GM12878 (cell line): ENCODE data around the gene ALAD. TPM values are rescaled to one million over a fixed set of nuclear protein-coding genes. Genes with fewer than 3 reads are reported as not detected.

ENCODE experiments used
- ATAC-seq: fragments of 200-7000 bp; cut with Tn5 transposase; 3 replicates; pipeline ENCODE4 v1.9.1; 2020; ENCODE audit warnings: mild to moderate bottlenecking, moderate library complexity
- BruUV-seq: library from RNA; stranded (reverse); fragments of 400-500 nt; replicated peaks from 2 replicates; lab custom pipeline; 2021; lab: Mats Ljungman, UMichigan
- CTCF ChIA-PET: fragments of 300-600 bp; sonication (Branson Sonifier 250); formaldehyde crosslinking; extraction: SDS; loops from one replicate; lab custom pipeline; 2021; ENCODE audit warnings: inconsistent platforms; lab: Yijun Ruan, JAX
- POLR2A ChIA-PET: fragments of 350-600 bp; formaldehyde crosslinking; extraction: SDS; loops from one replicate; lab custom pipeline; 2021; ENCODE audit warnings: inconsistent platforms; lab: Charles Lee
- RAD21 ChIA-PET: fragments of 300-600 bp; sonication (Branson Sonifier 250); formaldehyde crosslinking; loops from one replicate; lab custom pipeline; 2023; ENCODE audit warnings: antibody characterized with exemption; ENCODE audit not compliant: unreplicated experiment; lab: Charles Lee
- SMC1A ChIA-PET: fragments of 300-600 bp; sonication (Branson Sonifier 250); formaldehyde crosslinking; loops from one replicate; lab custom pipeline; 2023; ENCODE audit not compliant: unreplicated experiment, uncharacterized antibody; lab: Charles Lee
- DNase-seq: peaks from one replicate; pipeline ENCODE4 v3.0.0-alpha.2; 2011; ENCODE audit warnings: low read depth, low spot score
- FAIRE-seq: peaks from 3 replicates; lab custom pipeline; 2011; peaks lifted over from hg19 to GRCh38; lab: Jason Lieb, UNC
- H2AFZ ChIP-seq: 2 replicates; pipeline ENCODE4 v1.6.0; 2011; ENCODE audit warnings: low read depth, low read length, control low read depth; ENCODE audit not compliant: control insufficient read depth
- H3K27ac ChIP-seq: 2 replicates; pipeline ENCODE4 v1.5.1; 2011; ENCODE audit warnings: control low read depth; ENCODE audit not compliant: control insufficient read depth, insufficient read depth
- H3K27me3 ChIP-seq, 2 experiments: replicated peaks in 1 of 2; 2 replicates each; pipeline versions ENCODE4 v1.6.0 to v1.6.1; 2011; ENCODE audit warnings: low read length in 1 of 2; ENCODE audit not compliant: control insufficient read depth in 2 of 2, insufficient read depth in 2 of 2
- H3K36me3 ChIP-seq, 2 experiments: 2 replicates each; pipeline ENCODE4 v1.5.1; 2011; ENCODE audit warnings: low read length in 1 of 2; ENCODE audit not compliant: control insufficient read depth in 2 of 2, insufficient read depth in 2 of 2
- H3K4me1 ChIP-seq: 2 replicates; pipeline ENCODE4 v1.6.1; 2011; ENCODE audit warnings: mild to moderate bottlenecking, low read length, moderate library complexity, mixed read lengths; ENCODE audit not compliant: control insufficient read depth, insufficient read depth
- H3K4me2 ChIP-seq: 2 replicates; pipeline ENCODE4 v1.6.0; 2011; ENCODE audit warnings: control low read depth; ENCODE audit not compliant: control insufficient read depth, insufficient read depth
- H3K4me3 ChIP-seq: fragments of 200-600 bp; sonication (generic); 2 replicates; pipeline ENCODE4 v1.5.1; 2016
- H3K79me2 ChIP-seq: 2 replicates; pipeline ENCODE4 v1.6.0; 2011; ENCODE audit warnings: low read length; ENCODE audit not compliant: control insufficient read depth, insufficient read depth
- H3K9ac ChIP-seq: 2 replicates; pipeline ENCODE4 v1.8.0; 2011; ENCODE audit warnings: low read length, control low read depth, mixed read lengths; ENCODE audit not compliant: control insufficient read depth, insufficient read depth
- H3K9me3 ChIP-seq: replicated peaks from 3 replicates; pipeline ENCODE4 v1.5.1; 2011; ENCODE audit warnings: mild to moderate bottlenecking, low read length; ENCODE audit not compliant: control insufficient read depth, insufficient read depth
- H4K20me1 ChIP-seq: 2 replicates; pipeline ENCODE4 v1.6.0; 2011; ENCODE audit not compliant: control insufficient read depth, insufficient read depth
- BHLHE40 ChIP-seq, 2 experiments: fragments of 450-650 bp in 1 of 2; IDR thresholded peaks; 2 replicates each; pipeline ENCODE4 v1.6.1; 2011 to 2017; ENCODE audit warnings: low read depth in 2 of 2, borderline replicate concordance in 1 of 2, improper control_type of control experiment in 1 of 2, low read length in 1 of 2, mild to moderate bottlenecking in 1 of 2
- CREM ChIP-seq: IDR thresholded peaks from 2 replicates; pipeline ENCODE4 v1.6.1; 2014; ENCODE audit warnings: antibody characterized with exemption, low read depth
- DPF2 ChIP-seq: fragments of 450-650 bp; IDR thresholded peaks from 2 replicates; pipeline ENCODE4 v1.6.1; 2017; ENCODE audit warnings: mild to moderate bottlenecking
- EP300 ChIP-seq, 2 experiments: fragments of 150-350 bp in 1 of 2; IDR thresholded peaks; 2 replicates each; pipeline ENCODE4 v1.6.1; 2011 to 2012; ENCODE audit warnings: low read depth in 2 of 2, low read length in 2 of 2, borderline replicate concordance in 1 of 2, improper control_type of control experiment in 1 of 2, inconsistent platforms in 1 of 2; ENCODE audit not compliant: control insufficient read depth in 1 of 2
- HDAC6 ChIP-seq: fragments of 200-600 bp; sonication (generic); IDR thresholded peaks from one replicate; pipeline ENCODE4 v1.8.0; 2017; ENCODE audit warnings: antibody characterized with exemption; ENCODE audit not compliant: unreplicated experiment
- IKZF1 ChIP-seq: fragments of 450-650 bp; conservative IDR thresholded peaks from 2 replicates; pipeline ENCODE4 v1.6.1; 2017; ENCODE audit warnings: antibody characterized with exemption, mild to moderate bottlenecking
- NBN ChIP-seq: fragments of 450-650 bp; IDR thresholded peaks from 2 replicates; pipeline ENCODE4 v1.6.1; 2016
- POLR2A ChIP-seq: IDR thresholded peaks from 2 replicates; pipeline ENCODE4 v1.6.1; 2011; ENCODE audit warnings: low read depth, mild to moderate bottlenecking, low read length
- POLR2AphosphoS2 ChIP-seq: IDR thresholded peaks from 2 replicates; pipeline ENCODE4 v1.6.1; 2011; ENCODE audit warnings: low read depth, mild to moderate bottlenecking, low read length, improper control_type of control experiment, moderate library complexity
- SIX5 ChIP-seq: IDR thresholded peaks from 2 replicates; pipeline ENCODE4 v1.6.1; 2011; ENCODE audit warnings: mild to moderate bottlenecking, low read depth, low read length, moderate library complexity; ENCODE audit not compliant: severe bottlenecking
- SMC3 ChIP-seq: IDR thresholded peaks from 2 replicates; pipeline ENCODE4 v1.6.1; 2011; ENCODE audit warnings: low read length, improper control_type of control experiment, borderline replicate concordance
- TAF1 ChIP-seq: IDR thresholded peaks from 2 replicates; pipeline ENCODE4 v1.6.1; 2011; ENCODE audit warnings: mild to moderate bottlenecking, low read depth, low read length, borderline replicate concordance
- YY1 ChIP-seq: IDR thresholded peaks from 2 replicates; pipeline ENCODE4 v1.6.1; 2011; ENCODE audit warnings: low read depth, mild to moderate bottlenecking, low read length
- ZNF217 ChIP-seq: fragments of 450-650 bp; IDR thresholded peaks from 2 replicates; pipeline ENCODE4 v1.6.1; 2017; ENCODE audit warnings: antibody characterized with exemption, mild to moderate bottlenecking
- WGBS: methylation state at CpG from one replicate; pipeline ENCODE4 v1.1.6; 2016; ENCODE audit warnings: low lambda C conversion rate; ENCODE audit not compliant: insufficient replicate concordance, insufficient coverage; ENCODE audit errors: missing lambda C conversion rate; 5-methylcytosine and 5-hydroxymethylcytosine counted together
- in situ Hi-C: fragments of 300-500 bp; cut with MboI; formaldehyde crosslinking; loops from 9 replicates; pipeline ENCODE4 v1.14.3; 2018; ENCODE audit warnings: mixed read lengths
- intact Hi-C: fragments of 100-400 bp; cut with micrococcal nuclease; formaldehyde crosslinking; loops from one replicate; pipeline ENCODE4 v1.14.2; 2022; ENCODE audit not compliant: unreplicated experiment
- polyA plus RNA-seq, 11 experiments: library from polyadenylated mRNA; depleted of rRNA in 4 of 11; unstranded in 6 of 11; stranded (reverse) in 5 of 11; fragments of >200 nt; fragmentation: Nextera tagmentation in 4 of 11; fragmentation: Illumina TruSeq in 1 of 11; extraction: Ambion mirVana in 4 of 11; extraction: Trizol in 1 of 11; gene quantifications; 1 replicate in 1 of 11; 2 replicates in 10 of 11; pipeline versions ENCODE4 v1.2.1 to v1.2.3, GENCODE V29; 2011 to 2016; ENCODE audit warnings: inconsistent platforms in 2 of 11, missing spikeins in 2 of 11, low read depth in 1 of 11
- total RNA-seq, 4 experiments: library from RNA; depleted of rRNA in 3 of 4; stranded (reverse); fragments of >200 nt in 3 of 4; fragmentation: Illumina TruSeq in 1 of 4; extraction: Trizol in 1 of 4; gene quantifications; 2 replicates each; pipeline versions ENCODE4 v1.2.1 to v1.2.3, GENCODE V29; 2013 to 2021
- TF ChIP-seq, protein P1 (sequence below): fragments of 450-650 bp; IDR thresholded peaks from 2 replicates; pipeline ENCODE4 v1.6.1; 2014; ENCODE audit warnings: mild to moderate bottlenecking
- TF ChIP-seq, protein P2 (sequence below): fragments of 450-650 bp; IDR thresholded peaks from 2 replicates; pipeline ENCODE4 v1.6.1; 2016; ENCODE audit warnings: mild to moderate bottlenecking
- TF ChIP-seq, protein P3 (sequence below): IDR thresholded peaks from 2 replicates; pipeline ENCODE4 v1.6.1; 2012; ENCODE audit warnings: low read depth, low read length, improper control_type of control experiment

ALAD gene
- total and polyA plus RNA-seq, 10 of the 15 experiments (the other 5 are each of a cell fraction or from before 2014, with no cell fraction given) = 2.4 to 21.6 (median 12.9) TPM

DNA sequence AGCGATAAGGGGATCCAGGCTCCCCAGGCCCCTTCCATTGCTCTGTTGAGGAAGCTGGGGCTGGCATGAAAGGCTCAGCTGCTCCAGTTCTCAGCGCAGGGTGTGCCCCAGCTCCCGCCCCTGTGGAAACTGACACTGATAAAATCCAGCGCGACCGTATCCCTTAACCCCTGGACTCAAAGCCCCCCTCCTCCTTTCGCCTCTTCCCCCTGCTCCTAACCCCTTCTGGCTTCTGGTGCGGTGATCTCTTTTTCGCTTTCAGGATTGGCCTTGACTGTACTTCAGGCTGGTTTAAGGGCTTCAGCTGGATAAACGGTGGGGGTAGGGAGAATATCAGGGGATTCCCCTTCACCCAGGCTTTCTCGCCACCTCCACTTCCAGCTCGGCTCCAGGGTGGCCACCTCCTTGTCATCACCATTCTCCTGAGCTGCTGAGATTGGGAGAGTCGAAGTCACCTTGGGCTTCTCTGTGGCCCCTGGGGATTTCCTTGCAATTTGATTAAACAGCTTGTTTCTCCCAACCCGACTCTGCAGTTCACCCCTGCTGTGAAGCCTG lies 50.9 kb downstream of the ALAD start (continued):
- TF ChIP-seq SMC3 (no peak), SIX5 (no peak)

DNA sequence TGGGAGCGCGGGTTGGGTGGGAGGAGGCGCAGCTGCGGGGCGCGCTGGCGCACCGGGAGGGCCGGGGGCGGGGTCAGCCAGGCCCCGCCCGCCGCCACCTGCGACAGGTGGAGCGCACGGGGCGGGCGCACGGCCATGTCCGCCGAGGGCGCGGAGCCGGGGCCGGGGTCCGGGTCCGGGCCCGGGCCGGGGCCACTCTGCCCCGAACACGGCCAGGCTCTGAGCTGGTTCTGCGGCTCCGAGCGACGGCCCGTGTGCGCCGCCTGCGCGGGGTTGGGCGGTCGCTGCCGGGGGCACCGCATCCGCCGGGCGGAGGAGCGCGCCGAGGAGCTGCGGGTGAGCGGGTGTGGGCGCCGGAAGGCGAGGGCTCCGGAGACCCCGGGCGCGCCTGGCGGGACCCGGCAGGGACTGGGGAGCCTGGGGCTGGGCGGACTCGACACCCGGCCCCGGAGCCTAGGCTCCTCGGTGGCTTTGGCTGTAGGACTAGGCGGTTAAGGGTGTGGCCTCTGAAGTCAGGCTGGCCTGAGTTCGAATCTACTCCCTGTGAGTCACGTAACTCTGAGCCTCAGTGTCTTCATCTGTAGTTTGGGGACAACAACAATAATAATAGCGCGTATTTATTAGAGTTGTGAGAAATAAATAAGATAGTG lies 51.5 kb downstream of the ALAD start, which contains the start of gene BSPRY:
TSS of gene BSPRY (plus strand) at position 97 of the 650 bp plus-strand sequence. CDS start at position 136, 39 bp downstream.
- DNase-seq = no peak
- H4K20me1 ChIP-seq = no peaks in the 10 kb centered on the region
- FAIRE-seq = no peak
- CTCF ChIA-PET = interaction anchor here (0.9 to 2.6 kb wide), 8 partner anchors 9 to 305 kb away, joined by 3 to 12 read pairs (median 4); partner anchors contain the start of genes ALAD and WDR31
- no peaks in the 10 kb centered on the region for H3K79me2 ChIP-seq
- no peaks in the 10 kb centered on the region for H3K36me3 ChIP-seq
- peak within 1 kb of the TSS; percentile 66 for H3K4me3 ChIP-seq
- POLR2A ChIA-PET = interaction anchor here (1.1 to 1.7 kb wide), 4 partner anchors 8 to 60 kb away, joined by 3 to 5 read pairs (median 4); partner anchors contain the start of genes HDHD3 and POLE3
- H3K4me1 ChIP-seq = peaks cover 19% of the 10 kb centered on the region
- BruUV-seq = no TSS peak
- no peaks in the 10 kb centered on the region; a peak in 2 of 4 replicates for H3K27me3 ChIP-seq
- in situ Hi-C loops (no loop called here), intact Hi-C loops (no loop called here)
- peak within 1 kb of the TSS; percentile 60 for H3K9ac ChIP-seq
- no peaks in the 10 kb centered on the region for H3K9me3 ChIP-seq
- ATAC-seq = peak; percentile 52
- SMC1A ChIA-PET = interaction anchor here (0.8 to 1.6 kb wide), 3 partner anchors 10 to 50 kb away, joined by 3 to 7 read pairs (median 6); partner anchors contain the start of genes ALAD and WDR31
- H2AFZ ChIP-seq = peak within 1 kb of the TSS; percentile 66
- H3K4me2 ChIP-seq = peak within 1 kb of the TSS; percentile 97
- RAD21 ChIA-PET = interaction anchor here (1.5 kb wide), 1 partner anchor 52 kb away, joined by 3 read pairs; the partner anchor contains the start of gene ALAD
- 4% methylated on average over 55 of the region's 71 CpGs for WGBS
- H3K27ac ChIP-seq = peak within 1 kb of the TSS; percentile 33; the same call in 1 of the 2 replicates
- TF ChIP-seq, protein P1, sequence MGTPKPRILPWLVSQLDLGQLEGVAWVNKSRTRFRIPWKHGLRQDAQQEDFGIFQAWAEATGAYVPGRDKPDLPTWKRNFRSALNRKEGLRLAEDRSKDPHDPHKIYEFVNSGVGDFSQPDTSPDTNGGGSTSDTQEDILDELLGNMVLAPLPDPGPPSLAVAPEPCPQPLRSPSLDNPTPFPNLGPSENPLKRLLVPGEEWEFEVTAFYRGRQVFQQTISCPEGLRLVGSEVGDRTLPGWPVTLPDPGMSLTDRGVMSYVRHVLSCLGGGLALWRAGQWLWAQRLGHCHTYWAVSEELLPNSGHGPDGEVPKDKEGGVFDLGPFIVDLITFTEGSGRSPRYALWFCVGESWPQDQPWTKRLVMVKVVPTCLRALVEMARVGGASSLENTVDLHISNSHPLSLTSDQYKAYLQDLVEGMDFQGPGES = no peak
- TF ChIP-seq YY1 = no peak
- no peak for TF ChIP-seq POLR2A
- peak; percentile 38 for TF ChIP-seq HDAC6
- peak; percentile 36 for TF ChIP-seq IKZF1
- TF ChIP-seq, protein P2, sequence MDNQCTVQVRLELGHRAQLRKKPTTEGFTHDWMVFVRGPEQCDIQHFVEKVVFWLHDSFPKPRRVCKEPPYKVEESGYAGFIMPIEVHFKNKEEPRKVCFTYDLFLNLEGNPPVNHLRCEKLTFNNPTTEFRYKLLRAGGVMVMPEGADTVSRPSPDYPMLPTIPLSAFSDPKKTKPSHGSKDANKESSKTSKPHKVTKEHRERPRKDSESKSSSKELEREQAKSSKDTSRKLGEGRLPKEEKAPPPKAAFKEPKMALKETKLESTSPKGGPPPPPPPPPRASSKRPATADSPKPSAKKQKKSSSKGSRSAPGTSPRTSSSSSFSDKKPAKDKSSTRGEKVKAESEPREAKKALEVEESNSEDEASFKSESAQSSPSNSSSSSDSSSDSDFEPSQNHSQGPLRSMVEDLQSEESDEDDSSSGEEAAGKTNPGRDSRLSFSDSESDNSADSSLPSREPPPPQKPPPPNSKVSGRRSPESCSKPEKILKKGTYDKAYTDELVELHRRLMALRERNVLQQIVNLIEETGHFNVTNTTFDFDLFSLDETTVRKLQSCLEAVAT = no peak
- no peak for TF ChIP-seq EP300 (IDR thresholded peaks at IDR 0.05; ENCODE audit: borderline replicate concordance in 1 of 2, control insufficient read depth in 1 of 2, low read depth in 2 of 2, low read length in 2 of 2)
- no peak for TF ChIP-seq TAF1
- TF ChIP-seq POLR2AphosphoS2 = no peak
- TF ChIP-seq, protein P3, sequence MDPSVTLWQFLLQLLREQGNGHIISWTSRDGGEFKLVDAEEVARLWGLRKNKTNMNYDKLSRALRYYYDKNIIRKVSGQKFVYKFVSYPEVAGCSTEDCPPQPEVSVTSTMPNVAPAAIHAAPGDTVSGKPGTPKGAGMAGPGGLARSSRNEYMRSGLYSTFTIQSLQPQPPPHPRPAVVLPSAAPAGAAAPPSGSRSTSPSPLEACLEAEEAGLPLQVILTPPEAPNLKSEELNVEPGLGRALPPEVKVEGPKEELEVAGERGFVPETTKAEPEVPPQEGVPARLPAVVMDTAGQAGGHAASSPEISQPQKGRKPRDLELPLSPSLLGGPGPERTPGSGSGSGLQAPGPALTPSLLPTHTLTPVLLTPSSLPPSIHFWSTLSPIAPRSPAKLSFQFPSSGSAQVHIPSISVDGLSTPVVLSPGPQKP = no peak
- TF ChIP-seq DPF2 = 0 out of 2 replicates have a peak, but pooled peaks have one; percentile 46
- no peak for TF ChIP-seq NBN
- TF ChIP-seq ZNF217 = 0 out of 2 replicates have a peak, but pooled peaks have one; percentile 31
- TF ChIP-seq BHLHE40 (IDR thresholded peaks at IDR 0.05; ENCODE audit: borderline replicate concordance in 1 of 2, low read depth in 2 of 2, low read length in 1 of 2) = peak in 1 of 2 experiments; percentile 21; a peak in 1 of 4 replicates
- TF ChIP-seq CREM = no peak
